OCI-LY7 (cell line): ENCODE measurements around the gene SMIM10L2A. TPM values are rescaled to one million over a fixed set of nuclear protein-coding genes. Genes with fewer than 3 reads are reported as not detected.
"Not testable (repeated sequence)": the region's sequence is repeated elsewhere in the genome, so short reads cannot be mapped to it uniquely, and the experiment has no call there.

Experiments
- BruUV-seq: library from RNA; stranded (reverse); fragments of 400-500 nt; replicated peaks from 2 replicates; lab custom pipeline; 2021; lab: Mats Ljungman, UMichigan
- CTCF ChIA-PET: fragments of 300-600 bp; sonication (Branson Sonifier 250); formaldehyde crosslinking; loops from one replicate; lab custom pipeline; 2022; ENCODE audit warnings: antibody characterized with exemption; ENCODE audit not compliant: unreplicated experiment; lab: Charles Lee
- POLR2A ChIA-PET: fragments of 300-600 bp; sonication (Branson Sonifier 250); formaldehyde crosslinking; loops from one replicate; lab custom pipeline; 2022; ENCODE audit warnings: antibody characterized with exemption; lab: Charles Lee
- DNase-seq: peaks from one replicate; pipeline ENCODE4 v3.0.0-alpha.2; 2015; ENCODE audit warnings: low spot score
- H2AFZ ChIP-seq: fragments of 200-600 bp; sonication (generic), shearing (Covaris generic); 2 replicates; pipeline ENCODE4 v1.6.1; 2014; ENCODE audit warnings: mild to moderate bottlenecking, antibody characterized with exemption, low read length, moderate library complexity
- H3K27ac ChIP-seq: fragments of 200-600 bp; sonication (generic); 2 replicates; pipeline ENCODE4 v1.5.1; 2014; ENCODE audit warnings: mixed run types, low read depth, mild to moderate bottlenecking, moderate library complexity, low read length, inconsistent platforms; ENCODE audit not compliant: poor library complexity, severe bottlenecking
- H3K36me3 ChIP-seq: fragments of 200-600 bp; sonication (generic); 2 replicates; pipeline ENCODE4 v1.6.1; 2014; ENCODE audit warnings: mild to moderate bottlenecking, antibody characterized with exemption, low read length, moderate library complexity, mixed read lengths; ENCODE audit not compliant: insufficient read depth
- H3K4me1 ChIP-seq: fragments of 200-600 bp; sonication (generic); 2 replicates; pipeline ENCODE4 v1.5.1; 2014; ENCODE audit warnings: mild to moderate bottlenecking, low read length; ENCODE audit not compliant: insufficient read depth, poor library complexity, severe bottlenecking
- H3K4me2 ChIP-seq: fragments of 200-600 bp; sonication (generic); 2 replicates; pipeline ENCODE4 v1.6.1; 2014; ENCODE audit warnings: mild to moderate bottlenecking, low read length
- H3K4me3 ChIP-seq: fragments of 200-600 bp; sonication (generic); 2 replicates; pipeline ENCODE4 v1.5.1; 2014; ENCODE audit warnings: mild to moderate bottlenecking, low read depth, low read length; ENCODE audit not compliant: poor library complexity, severe bottlenecking
- H3K79me2 ChIP-seq: fragments of 200-600 bp; sonication (generic); 2 replicates; pipeline ENCODE4 v1.6.1; 2016; ENCODE audit warnings: low read depth, mild to moderate bottlenecking, low read length, moderate library complexity, mixed read lengths; ENCODE audit not compliant: insufficient read depth
- H3K9me2 ChIP-seq: fragments of 200-600 bp; sonication (generic); 2 replicates; pipeline ENCODE4 v1.6.1; 2016; ENCODE audit warnings: mild to moderate bottlenecking, low read length, mixed read lengths; ENCODE audit not compliant: insufficient read depth
- H3K9me3 ChIP-seq: fragments of 200-600 bp; sonication (generic); 2 replicates; pipeline ENCODE4 v1.6.1; 2014; ENCODE audit warnings: mild to moderate bottlenecking, mixed run types, low read length, mixed read lengths
- H4K20me1 ChIP-seq: fragments of 200-600 bp; sonication (generic); 2 replicates; pipeline ENCODE4 v1.6.1; 2014; ENCODE audit warnings: mild to moderate bottlenecking, antibody characterized with exemption, low read length, moderate library complexity, mixed read lengths; ENCODE audit not compliant: insufficient read depth
- EZH2phosphoT487 ChIP-seq: fragments of 200-600 bp; sonication (generic); IDR thresholded peaks from 2 replicates; pipeline ENCODE4 v1.6.1; 2018; ENCODE audit warnings: low read depth, borderline replicate concordance, mild to moderate bottlenecking, mixed run types, antibody characterized with exemption, low read length, moderate library complexity, mixed read lengths
- intact Hi-C: fragments of 100-400 bp; cut with micrococcal nuclease; formaldehyde crosslinking; loops from one replicate; pipeline ENCODE4 v1.10.0; 2022; ENCODE audit not compliant: unreplicated experiment
- total RNA-seq, 2 experiments: library from RNA; depleted of rRNA in 1 of 2; stranded (reverse); fragments of >200 nt in 1 of 2; shearing (Covaris generic) in 1 of 2; gene quantifications; 2 replicates each; pipeline ENCODE4 v1.2.3, GENCODE V29; 2014 to 2022
- TF ChIP-seq, protein P1 (sequence below): fragments of 200-600 bp; sonication (generic); conservative IDR thresholded peaks from 2 replicates; pipeline ENCODE4 v1.5.1; 2014; ENCODE audit warnings: mild to moderate bottlenecking, antibody characterized with exemption, low read length, moderate library complexity, mixed read lengths

SMIM10L2A gene
- total RNA-seq, 2 experiments from 2014 or later, result 0.19 TPM; not detected in 1

GRCh38 chrX:135454816-135455215 is 33.1 kb downstream of the SMIM10L2A start:
- H4K20me1 ChIP-seq, result no peaks in the 10 kb centered on the region
- DNase-seq, result no peak
- POLR2A ChIA-PET, result no interaction called here
- H2AFZ ChIP-seq, result no peak overlapping the region
- BruUV-seq, result no TSS peak
- H3K4me1 ChIP-seq, result no peaks in the 10 kb centered on the region
- TF ChIP-seq EZH2phosphoT487, result no peak
- TF ChIP-seq, protein P1, sequence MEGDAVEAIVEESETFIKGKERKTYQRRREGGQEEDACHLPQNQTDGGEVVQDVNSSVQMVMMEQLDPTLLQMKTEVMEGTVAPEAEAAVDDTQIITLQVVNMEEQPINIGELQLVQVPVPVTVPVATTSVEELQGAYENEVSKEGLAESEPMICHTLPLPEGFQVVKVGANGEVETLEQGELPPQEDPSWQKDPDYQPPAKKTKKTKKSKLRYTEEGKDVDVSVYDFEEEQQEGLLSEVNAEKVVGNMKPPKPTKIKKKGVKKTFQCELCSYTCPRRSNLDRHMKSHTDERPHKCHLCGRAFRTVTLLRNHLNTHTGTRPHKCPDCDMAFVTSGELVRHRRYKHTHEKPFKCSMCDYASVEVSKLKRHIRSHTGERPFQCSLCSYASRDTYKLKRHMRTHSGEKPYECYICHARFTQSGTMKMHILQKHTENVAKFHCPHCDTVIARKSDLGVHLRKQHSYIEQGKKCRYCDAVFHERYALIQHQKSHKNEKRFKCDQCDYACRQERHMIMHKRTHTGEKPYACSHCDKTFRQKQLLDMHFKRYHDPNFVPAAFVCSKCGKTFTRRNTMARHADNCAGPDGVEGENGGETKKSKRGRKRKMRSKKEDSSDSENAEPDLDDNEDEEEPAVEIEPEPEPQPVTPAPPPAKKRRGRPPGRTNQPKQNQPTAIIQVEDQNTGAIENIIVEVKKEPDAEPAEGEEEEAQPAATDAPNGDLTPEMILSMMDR, result no peak
- H3K4me3 ChIP-seq, result no peak overlapping the region
- intact Hi-C loops, result no loop called here
- no peaks in the 10 kb centered on the region for H3K9me3 ChIP-seq
- H3K27ac ChIP-seq, result no peak overlapping the region
- H3K79me2 ChIP-seq, result no peaks in the 10 kb centered on the region
- H3K36me3 ChIP-seq, result no peaks in the 10 kb centered on the region
- no peaks in the 10 kb centered on the region for H3K9me2 ChIP-seq
- no peak overlapping the region for H3K4me2 ChIP-seq
- CTCF ChIA-PET, result no interaction called here

DNA sequence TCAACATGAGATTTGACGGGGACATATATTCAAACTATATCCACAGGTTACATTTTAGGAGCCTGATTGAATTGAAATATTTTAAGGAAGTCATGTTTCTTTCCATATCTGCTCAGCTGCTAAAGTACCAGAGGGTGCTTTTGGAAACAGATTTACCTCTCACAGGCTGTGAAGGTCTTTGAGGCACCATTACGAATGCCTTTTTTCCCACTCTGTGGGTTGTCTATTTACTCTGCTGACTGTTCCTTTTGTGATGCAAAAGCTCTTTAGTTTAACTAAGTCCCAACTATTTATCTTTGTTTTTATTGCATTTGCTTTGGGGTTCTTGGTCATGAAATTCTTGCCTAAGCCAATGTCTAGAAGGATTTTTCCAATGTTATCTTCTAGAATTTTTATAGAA is 40.0 kb downstream of the SMIM10L2A start:
- CTCF ChIA-PET, BruUV-seq: not testable (repeated sequence)

GRCh38 chrX:135463937-135464336 is 42.2 kb downstream of the SMIM10L2A start:
- CTCF ChIA-PET, result no interaction called here
- POLR2A ChIA-PET, result interaction anchor here (0.5 to 1.3 kb wide), 2 partner anchors 10 to 1487 kb away, joined by 3 read pairs; no protein-coding TSS in a partner anchor
- H3K4me1 ChIP-seq, result no peaks in the 10 kb centered on the region

More for the DNA sequence above, 40.0 kb downstream of the SMIM10L2A start:
- H3K36me3 ChIP-seq, DNase-seq, H3K79me2 ChIP-seq, H3K4me1 ChIP-seq, H4K20me1 ChIP-seq, H3K4me2 ChIP-seq, H3K9me2 ChIP-seq, H3K4me3 ChIP-seq, H3K9me3 ChIP-seq, intact Hi-C loops, H2AFZ ChIP-seq, H3K27ac ChIP-seq, POLR2A ChIA-PET: not testable (repeated sequence)

More at GRCh38 chrX:135463937-135464336, 42.2 kb downstream of the SMIM10L2A start:
- Histone ChIP-seq H3K27ac (no peak overlapping the region), H3K36me3 (no peaks in the 10 kb centered on the region), H3K4me3 (no peak overlapping the region), H2AFZ (no peak overlapping the region), H3K4me2 (no peak overlapping the region), H3K9me2 (no peaks in the 10 kb centered on the region), H3K9me3 (no peaks in the 10 kb centered on the region), H3K79me2 (no peaks in the 10 kb centered on the region), H4K20me1 (no peaks in the 10 kb centered on the region)
- no peak for TF ChIP-seq EZH2phosphoT487
- TF ChIP-seq, protein P1, result peak; percentile 57
- intact Hi-C loops, result no loop called here
- DNase-seq, result peak; percentile 26
- no TSS peak for BruUV-seq
